K562 (cell line): ENCODE measurements around the gene CAPZB. TPM values are rescaled to one million over a fixed set of nuclear protein-coding genes. Genes with fewer than 3 reads are reported as not detected.

ENCODE experiments used
- ESRRA ChIP-seq: fragments of 450-650 bp; IDR thresholded peaks from 2 replicates; pipeline ENCODE4 v1.6.1; 2014; ENCODE audit warnings: low read depth, mild to moderate bottlenecking, moderate library complexity, borderline replicate concordance
- MGA ChIP-seq: fragments of 450-650 bp; IDR thresholded peaks from 2 replicates; pipeline ENCODE4 v1.6.1; 2016; ENCODE audit warnings: mild to moderate bottlenecking, moderate library complexity
- TFAP4 ChIP-seq: sonication (generic); formaldehyde crosslinking; IDR thresholded peaks from 2 replicates; pipeline ENCODE4 v1.8.0; 2022; ENCODE audit warnings: missing genetic modification reagents, mild to moderate bottlenecking, moderate library complexity, borderline replicate concordance
- THAP7 ChIP-seq: fragments of 250-450 bp; sonication (Bioruptor Pico); IDR thresholded peaks from 2 replicates; pipeline ENCODE4 v1.5.0; 2021
- ZNF24 ChIP-seq: fragments of 450-650 bp; IDR thresholded peaks from 2 replicates; pipeline ENCODE4 v1.6.1; 2016
- polyA plus RNA-seq, 8 experiments: library from polyadenylated mRNA; depleted of rRNA in 4 of 8; stranded (reverse) in 5 of 8; unstranded in 3 of 8; fragments of >200 nt; fragmentation: Nextera tagmentation in 2 of 8; fragmentation: Illumina TruSeq in 1 of 8; extraction: Ambion mirVana in 2 of 8; extraction: Trizol in 1 of 8; gene quantifications; 2 replicates each; pipeline versions ENCODE4 v1.2.1 to v1.2.3, GENCODE V29; 2011 to 2014; ENCODE audit warnings: inconsistent platforms in 1 of 8, missing spikeins in 1 of 8
- total RNA-seq, 7 experiments: library from RNA; depleted of rRNA in 6 of 7; stranded (reverse); fragments of >200 nt in 6 of 7; fragmentation: Illumina TruSeq in 2 of 7; extraction: Trizol in 2 of 7; gene quantifications; 2 replicates each; pipeline versions ENCODE4 v1.2.1 to v1.2.3, GENCODE V29; 2011 to 2021; ENCODE audit warnings: low replicate concordance in 1 of 7

CAPZB gene
- total and polyA plus RNA-seq, 9 of the 15 experiments (the other 6 are each of a cell fraction or from before 2014, with no cell fraction given), result 57.6 to 297 (median 125) TPM

- TF ChIP-seq MGA (no peak), ZNF24 (peak; percentile 54), THAP7 (CRISPR knock-in tag) (no peak), TFAP4 (0 out of 2 replicates have a peak, but pooled peaks have one; percentile 14), ESRRA (no peak)
Measured at GRCh38 chr1:19310720-19311502, 174.4 kb downstream of the CAPZB start (continued).
